GM19025 (cell line): Measurements from ENCODE around the gene DNAJB9.

Experiments used
- ATAC-seq: cut with Tn5 transposase; IDR thresholded peaks from one replicate; pipeline ENCODE4 v1.9.1; 2021; ENCODE audit warnings: mild to moderate bottlenecking, low read depth, moderate library complexity; ENCODE audit not compliant: unreplicated experiment

Gene DNAJB9

DNA sequence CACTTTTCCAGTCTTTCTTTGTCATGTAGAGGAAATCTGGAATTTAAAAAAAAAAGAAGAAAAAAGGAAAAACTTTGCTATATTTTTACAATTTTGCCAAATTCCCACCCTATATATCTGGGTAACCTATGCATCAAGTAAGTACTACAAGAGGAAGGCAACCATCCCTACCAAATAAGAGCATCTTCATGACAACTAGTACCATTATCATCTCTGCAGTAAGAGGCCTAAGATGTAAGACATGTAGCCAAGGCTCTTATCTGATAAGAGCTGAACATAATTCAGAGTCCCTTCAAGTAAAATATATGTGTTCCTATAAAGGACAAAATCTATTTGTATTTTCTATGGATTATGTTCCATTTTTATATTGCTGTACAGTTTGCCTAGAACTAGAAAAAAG, 3.7 kb upstream of the DNAJB9 start:
- ATAC-seq = no peak

DNA sequence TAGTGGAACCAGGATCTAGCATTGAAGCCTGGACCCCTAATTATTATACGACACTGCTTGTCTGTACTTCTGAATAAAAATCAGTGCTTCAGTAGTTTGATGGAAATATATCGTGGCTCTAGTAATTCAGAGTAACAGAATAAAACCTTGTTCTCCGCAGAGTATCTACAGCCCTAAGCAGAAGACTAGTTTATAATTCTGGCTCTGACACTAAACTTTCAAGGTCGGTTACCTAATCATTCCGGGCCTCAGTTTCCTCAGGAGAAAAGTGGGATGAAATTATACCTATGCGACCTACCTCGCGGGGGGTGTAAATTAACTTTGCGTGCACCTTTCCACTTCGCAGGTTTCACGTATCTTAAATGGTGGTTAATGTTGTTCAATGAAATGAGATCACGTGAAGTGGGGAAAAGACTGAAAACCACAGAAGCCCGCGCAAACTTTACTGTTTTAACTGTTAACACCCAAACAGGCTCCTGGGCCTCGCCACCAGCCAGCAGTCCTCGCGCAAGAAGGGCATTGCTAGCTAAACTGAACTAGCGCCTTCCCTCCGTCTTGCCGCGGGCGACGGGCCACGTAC, 783 bp upstream of the DNAJB9 start:
- no peak for ATAC-seq

DNA sequence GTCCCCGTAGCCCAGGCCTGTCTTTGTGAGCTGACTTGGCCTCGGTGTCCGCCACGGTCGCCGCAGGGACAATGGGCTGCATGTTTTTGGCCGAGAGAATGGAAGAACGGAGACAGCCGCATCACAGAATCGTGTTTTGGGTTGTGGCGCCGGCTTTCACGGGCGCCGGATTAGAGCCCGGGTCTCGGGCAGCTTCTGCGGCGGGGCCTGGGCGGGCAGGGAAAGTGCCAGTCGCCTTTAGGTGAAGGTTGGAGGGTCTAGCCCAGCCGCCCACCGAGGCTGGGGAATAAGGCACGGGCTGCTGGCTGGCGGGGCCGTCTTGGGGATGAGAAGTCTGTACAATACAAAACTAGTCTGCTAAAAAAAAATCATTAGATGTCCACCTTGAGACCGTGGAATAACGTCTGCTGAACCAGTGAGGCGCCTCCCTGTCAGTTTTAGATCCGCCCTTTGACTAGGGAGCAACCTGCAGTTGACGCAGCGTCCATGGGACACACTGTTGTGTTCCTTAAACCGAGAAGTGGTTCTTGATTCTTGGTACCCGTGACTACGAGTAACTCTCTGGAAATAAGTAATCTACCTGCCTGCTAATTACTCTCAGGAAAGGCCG, 577 bp downstream of the DNAJB9 start:
- ATAC-seq = peak; percentile 8

DNA sequence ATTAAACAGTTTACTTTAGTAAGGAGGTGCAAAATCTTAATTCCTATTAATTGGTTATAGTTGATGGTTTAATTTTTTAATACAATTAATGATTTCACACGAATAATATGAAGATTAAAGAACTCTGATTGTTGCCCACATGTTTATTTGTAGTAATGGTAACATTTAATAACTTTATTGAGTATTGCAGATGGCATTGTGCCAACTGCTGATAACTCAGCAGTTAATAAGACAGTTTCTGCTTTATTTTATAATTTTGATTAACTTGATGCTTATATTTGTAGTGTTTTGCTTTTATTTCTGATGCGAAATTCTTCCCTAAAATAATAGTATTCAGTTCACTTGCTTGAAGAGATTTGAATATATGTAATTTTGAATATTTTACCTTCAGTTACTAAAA, 2.8 kb downstream of the DNAJB9 start:
- ATAC-seq = no peak

DNA sequence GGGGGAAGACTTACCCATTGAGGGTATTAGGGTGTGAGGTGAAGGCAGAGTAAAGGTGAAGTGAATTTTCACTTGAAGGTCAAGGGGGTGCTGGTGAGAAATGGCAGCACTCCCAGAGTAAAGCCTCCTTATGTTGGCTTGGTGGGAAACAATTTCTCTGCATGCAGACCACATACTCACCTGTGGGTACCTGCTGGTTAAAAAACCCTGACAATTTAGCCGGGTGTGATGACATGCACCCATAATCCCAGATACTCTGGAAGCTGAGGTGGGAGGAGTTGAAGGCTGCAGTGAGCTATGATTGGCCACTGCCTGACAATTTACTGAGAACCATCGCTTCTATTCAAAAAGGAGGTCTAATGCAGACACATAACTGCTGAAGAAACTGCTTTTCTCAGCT, 5.5 kb downstream of the DNAJB9 start:
- ATAC-seq = no peak

DNA sequence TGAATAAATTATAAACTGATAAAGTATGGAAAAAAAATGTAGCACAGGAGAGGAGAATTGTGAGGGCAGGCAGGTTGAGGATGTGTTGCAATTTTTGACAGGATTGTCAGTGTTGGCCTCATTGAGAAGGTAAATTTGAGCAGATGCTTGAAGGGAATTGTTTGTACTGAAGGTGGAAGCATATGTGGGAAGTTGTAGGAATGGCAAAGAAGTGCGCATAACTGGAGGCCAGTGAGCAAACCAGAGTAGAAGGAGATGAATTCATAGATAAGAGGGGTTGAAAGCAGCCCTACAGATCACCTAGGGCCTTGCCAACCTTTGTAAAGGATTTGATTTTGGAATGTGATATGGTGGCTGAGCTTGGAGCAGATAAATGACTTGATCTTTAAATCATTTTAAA, 6.4 kb downstream of the DNAJB9 start:
- ATAC-seq = no peak

DNA sequence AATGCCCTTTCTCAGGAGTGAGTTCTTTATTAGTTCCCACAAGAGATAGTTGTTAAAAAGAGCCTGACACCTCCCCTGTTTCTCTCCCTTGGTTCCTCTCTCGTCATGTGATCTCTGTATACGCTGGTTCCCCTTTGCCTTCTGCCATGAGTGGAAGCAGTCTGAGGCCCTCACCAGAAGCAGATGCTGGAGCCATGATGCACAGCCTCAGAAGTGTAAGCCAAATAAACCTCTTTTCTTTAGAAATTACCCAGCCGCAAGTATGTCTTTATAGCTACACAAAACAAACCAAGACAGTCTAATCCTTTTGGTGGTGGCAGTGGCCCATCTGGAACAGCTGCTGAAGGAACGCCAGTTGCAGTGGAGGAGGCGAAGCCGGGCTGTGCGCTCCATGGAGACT, 9.3 kb downstream of the DNAJB9 start:
- no peak for ATAC-seq

DNA sequence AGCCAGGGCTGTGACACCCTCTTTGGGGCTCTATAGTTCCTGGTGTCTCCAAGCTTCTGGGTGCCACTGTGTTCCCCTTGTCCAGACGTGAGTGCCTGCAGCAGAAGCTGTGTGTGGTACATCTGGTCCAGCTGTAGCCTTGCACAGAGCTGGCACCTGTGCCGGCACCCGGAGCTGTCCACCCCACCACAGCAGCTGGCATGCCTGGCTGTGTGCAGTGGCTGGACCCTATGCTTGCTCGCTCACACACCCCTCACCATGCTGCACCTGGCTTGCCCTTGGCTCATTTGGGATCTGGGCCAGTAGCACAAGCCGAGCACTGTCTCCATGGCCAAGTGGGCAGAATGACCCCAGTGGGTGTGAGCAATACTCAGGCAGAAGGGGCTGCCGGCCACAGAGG, 10.6 kb downstream of the DNAJB9 start:
- ATAC-seq = no peak

DNA sequence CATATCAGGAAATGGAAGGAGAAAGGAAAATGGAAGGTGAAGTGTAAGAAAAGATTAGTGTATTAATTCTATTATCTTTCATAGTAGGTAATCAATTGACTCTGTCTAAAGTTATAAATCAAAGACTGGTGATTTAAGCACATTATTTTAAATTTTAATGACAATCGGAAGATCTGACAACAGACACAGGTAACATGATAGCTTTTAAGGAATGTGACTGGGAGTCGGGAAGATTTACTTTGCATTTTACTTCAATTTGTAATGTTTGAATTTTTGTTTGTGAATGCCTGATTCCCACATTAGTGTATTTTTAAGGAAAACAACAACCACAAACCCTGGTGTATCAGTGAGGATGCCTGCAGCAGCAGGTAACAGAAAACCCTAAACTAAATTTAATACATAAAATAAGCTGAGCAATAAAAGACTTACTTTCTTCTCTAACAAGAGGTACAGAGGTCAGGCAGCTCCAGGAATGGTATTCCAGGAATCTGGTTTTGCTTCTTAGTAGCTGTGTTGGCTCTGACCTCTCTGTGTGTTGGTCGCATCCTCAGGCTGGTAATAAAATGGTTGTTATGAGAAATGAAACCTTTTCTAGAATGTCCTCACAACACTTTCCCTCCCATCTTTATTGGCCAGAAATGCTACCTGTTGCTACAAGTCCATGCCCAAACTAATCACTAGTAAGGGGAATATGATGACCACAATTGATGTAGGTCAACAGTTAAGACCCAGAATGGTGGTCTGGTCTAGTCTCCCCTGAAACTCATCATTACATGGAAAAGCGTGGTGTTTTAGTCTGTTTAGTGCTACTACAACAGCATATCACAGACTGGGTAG, 12.2 kb downstream of the DNAJB9 start:
- ATAC-seq = no peak

DNA sequence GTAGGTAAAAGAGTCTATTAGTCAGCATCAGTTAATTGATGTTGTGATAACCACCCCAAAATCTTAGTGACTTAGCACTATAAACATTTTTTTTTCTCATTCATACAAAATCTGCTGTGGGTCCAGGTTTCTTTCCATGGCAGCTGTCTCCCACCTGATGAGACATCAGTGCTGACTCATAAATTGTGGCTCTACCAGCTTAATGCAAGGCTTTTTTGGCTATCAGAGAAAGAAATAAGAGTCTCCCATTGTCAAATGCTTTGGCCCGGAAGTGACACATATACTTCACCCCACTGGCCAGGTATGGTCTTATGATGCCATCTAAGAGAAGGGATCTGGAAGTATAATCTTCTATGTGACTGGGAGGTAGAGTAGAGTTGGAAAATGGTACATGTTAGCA, 14.5 kb downstream of the DNAJB9 start:
- ATAC-seq = no peak

DNA sequence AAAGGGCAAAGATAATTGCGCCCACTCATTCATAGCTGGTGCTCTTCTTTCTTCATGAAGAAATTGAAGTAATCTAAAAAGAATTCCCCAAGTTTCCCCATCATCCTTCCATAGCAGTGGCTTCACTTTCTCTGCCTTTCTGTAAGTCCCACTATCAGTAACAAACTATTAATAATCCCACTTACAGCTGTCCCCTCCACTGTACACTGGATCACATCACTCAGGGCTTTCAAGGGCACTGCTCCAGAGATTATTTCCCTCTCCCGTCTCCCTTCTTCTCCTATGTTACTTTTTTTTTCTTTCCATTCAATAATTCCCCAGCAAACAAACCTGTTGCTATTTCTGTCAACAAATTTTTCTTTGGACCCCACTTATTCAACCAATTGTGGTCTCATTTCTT, 16.2 kb downstream of the DNAJB9 start:
- no peak for ATAC-seq

DNA sequence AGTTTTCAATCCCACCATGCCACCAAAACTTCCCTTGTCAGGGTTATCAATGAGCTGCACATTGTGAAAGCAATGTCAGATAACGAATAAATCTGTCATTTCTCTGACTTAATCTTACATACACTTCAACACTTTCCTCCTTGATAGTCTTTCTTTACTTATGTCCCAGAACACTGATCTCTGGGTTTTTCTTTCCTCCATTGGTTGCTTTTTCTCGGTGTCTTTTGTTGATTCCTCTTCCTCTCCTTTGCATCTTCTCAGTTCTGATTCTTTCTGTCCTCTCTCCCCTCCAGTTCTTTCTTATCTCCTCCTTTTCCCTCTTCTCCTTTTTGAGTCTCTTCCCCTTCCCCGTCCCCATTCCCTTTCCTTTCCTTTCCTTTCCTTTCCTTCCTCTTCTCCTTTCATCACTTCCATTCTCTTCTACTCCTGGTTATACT, 16.6 kb downstream of the DNAJB9 start:
- ATAC-seq = no peak

DNA sequence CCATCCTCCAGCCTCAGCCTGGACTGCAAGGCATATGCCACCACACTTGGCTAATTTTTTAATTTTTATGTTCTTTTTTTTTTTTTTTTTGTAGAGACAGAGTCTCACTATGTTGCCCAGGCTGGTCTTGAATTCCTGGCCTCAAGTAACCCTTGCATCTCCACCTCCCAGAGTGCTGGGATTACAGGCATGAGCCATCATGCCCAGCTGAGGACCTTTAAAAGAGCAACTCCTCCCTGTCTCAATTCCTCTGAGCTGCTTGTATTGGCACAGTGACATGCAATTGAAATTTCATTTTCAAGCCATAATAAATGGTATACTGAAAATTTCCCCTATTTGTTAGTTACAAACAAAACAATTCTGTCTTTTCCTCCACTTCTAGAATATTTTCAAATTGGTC, 19.5 kb downstream of the DNAJB9 start:
- ATAC-seq = no peak

DNA sequence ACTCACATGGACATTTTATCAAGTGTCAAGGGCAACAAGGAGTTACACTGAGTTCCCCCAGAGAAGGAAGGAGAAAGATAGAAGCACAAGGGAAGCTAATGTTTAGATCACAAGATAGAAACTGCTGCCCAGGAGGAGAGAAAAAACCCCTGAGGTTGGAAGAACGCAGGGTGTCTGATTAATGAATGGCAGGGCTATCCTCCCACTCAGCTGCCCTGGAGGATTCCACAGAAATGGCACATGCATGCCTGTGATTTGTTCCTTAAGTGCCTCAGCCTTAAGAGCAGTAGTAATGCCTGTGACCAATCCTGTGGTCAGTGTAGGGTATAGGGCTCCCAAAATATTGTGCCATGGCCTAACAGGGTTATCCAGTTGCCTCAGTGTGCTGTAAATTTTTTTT, 20.2 kb downstream of the DNAJB9 start:
- ATAC-seq = no peak

DNA sequence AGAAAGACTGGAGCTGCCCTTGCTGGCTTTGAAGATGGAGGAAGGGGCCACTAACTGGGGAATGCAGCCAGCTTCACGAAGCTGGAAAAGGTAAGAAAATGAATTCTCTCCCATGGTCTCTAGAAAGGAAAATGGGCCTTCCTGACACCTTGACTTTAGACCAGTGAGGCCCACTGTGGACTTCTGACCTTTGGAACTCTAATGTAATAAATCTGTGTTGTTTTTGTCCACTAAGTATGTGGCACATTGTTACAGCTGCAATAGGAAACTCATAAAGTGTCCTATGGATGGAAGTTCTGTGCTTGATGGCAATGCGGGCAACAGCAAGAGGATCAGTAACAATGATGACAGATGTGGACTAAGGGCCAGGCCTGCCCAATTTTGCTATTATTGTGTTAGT, 20.9 kb downstream of the DNAJB9 start:
- no peak for ATAC-seq

DNA sequence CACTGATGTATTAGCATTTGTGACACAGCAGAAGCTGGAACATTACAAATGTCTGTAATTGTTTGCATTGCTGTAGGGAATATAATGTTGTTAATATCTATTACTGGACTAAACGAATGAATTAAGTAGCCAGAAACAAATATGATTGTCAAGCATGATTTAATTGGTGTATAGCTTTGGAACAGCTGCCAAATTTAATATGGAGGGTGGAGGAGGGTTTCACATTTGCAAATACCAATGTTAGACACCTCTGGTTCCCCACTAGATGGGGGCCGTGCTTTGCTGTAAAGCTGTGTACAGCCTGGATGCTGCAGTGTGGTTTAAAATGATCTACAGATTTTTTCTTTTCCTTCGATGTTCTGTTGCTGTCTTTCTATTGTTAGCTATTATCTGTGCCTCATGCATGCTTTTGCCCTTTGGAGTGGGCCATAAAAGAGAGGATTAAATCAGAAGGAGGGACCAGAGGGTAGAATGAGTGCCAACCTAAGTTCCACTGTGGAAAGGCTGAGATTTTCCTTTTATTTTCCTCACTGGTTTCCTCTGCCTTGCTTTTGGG, 23.1 kb downstream of the DNAJB9 start:
- ATAC-seq = no peak

DNA sequence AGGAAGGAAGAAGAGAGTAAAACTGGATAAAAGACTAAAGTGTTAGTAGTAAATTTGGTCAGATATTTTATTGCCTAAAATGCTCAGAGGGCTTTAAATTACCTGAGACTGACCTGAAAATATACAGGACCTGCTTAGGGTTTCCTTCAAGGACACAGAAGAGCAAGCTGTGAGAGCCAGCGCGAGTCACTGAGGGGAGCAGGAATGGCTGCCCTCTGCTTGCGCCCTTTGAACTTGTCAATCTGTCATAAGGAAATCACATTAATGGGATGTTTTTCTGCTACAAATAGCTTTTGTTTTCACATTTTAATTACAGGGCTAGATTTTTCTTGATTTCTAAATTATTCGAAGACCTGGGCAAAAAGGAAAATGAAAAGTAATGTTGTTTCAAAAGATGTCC, 26.9 kb downstream of the DNAJB9 start:
- ATAC-seq = no peak

DNA sequence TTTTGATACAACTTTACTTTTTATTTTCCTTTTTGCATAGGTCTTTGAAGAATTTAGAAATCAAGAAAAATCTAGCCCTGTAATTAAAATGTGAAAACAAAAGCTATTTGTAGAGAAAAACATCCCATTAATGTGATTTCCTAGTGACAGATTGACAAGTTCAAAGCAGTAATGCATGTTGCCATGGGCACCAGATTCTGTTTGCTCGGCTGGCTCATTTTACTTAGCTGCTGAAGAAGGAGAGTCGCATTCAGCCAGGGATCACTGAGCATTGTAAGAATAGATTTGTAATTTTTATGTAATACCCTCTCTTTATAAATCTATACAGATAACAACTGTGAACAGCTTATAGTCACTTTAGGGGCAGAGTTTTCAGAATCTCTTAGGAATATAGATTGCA, 28.5 kb downstream of the DNAJB9 start:
- no peak for ATAC-seq

DNA sequence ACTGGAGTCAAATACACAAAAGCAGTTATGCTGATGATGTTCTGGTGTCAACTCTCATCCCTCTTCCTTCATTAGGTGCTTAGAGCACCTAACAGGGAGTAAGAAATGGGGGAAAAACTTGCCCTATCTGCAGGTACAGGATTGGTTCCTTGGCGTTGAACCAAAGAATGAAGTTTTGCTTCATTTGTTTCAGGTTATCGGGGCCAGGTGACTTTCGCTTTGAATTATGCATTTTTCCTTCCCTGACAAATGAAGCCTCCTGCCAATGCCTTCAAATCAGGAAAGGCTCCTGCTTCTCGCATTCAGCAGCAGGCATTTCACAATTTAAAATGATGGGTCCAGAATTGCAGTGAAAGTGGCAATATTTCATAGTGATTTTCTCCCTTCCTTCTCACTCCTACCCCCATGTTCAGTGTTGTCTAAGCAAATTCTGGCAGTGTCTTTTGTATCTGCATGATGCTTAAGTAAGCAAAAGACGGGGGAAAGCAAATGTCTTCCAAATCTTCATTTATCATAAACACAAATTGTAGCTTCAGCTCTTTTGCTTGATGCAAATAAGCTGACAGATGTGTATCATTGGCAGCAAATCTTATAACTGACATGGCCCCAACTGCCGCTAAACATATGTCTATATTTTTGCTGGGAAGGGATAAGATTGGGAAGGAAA, 29.4 kb downstream of the DNAJB9 start:
- ATAC-seq = no peak

DNA sequence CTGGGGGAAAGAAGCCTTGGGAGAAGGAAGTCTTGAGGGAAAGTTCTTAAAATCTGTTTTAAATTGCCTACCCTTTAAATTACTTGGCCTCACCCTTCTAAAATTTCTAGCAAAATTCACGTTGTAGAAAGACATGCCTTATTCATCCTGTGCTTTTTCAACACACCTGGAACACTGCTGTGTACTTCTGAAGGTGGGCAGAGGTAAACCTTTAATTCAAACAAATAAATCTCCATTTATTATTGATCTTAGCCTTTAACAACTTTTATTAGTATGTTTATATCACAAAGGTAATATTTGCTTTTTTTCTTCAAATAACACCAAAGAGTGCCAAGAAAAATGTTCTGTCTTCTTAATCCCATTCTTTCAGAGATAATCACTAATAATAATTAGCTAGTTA, 30.7 kb downstream of the DNAJB9 start:
- no peak for ATAC-seq

DNA sequence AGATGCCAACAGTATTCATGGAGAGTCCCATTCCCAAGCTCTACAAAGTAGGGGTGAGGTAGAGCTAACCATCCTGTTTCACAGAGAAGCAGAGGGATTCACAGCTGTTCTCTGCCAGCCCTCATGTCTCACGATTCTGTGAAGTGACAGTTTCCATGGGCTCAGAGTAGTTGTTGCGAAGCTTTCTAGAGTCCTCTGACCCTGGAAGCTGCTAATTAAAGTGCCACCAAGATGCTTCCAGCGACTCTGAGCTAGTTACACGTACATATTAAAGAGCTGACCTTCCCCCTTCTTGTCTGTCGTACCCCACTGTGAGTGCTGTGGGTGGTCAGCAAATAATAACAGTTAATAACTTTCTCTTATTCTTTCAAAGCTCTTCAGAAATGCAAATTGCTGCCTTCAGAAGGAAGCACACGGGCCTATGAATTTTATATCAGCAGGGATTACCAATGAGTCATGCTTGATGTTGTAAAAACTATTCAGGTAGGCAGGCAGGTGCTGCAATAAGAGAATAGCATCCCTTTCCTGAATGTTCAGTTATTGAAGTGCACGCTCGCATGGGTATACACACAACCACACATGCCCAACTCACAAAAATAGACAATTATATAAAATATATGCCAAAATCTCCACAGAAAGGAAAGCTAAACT, 34.1 kb downstream of the DNAJB9 start:
- ATAC-seq = no peak
